Measurements from ENCODE around the gene ANP32A.

DNA sequence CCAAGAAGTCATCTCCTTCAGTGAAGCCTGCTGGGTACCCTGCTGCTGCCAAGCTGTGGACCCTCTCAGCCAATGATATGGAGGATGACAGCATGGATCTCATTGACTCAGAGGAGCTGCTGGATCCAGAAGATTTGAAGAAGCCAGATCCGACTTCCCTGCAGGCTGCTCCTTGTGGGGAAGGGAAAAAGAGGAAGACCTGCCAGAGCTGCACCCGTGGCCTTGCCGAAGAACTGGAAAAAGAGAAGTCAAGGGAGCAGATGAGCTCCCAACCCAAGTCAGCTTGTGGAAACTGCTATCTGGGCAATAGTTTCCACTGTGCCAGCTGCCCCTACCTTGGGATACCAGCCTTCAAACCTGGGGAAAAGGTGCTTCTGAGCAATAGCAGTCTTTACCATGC is 13.7 kb upstream of the ANP32A start:
- TF ChIP-seq YY1 (IDR thresholded peaks at IDR 0.05; ENCODE audit: insufficient read depth, insufficient read length) (no peak), SUZ12 (IDR thresholded peaks at IDR 0.05; ENCODE audit: extremely low read depth, insufficient read depth, insufficient read length) (no peak)
